H1 (cell line): ENCODE measurements around the gene COL20A1. TPM values are rescaled to one million over a fixed set of nuclear protein-coding genes. Genes with fewer than 3 reads are reported as not detected.

Source experiments
- BACH1 ChIP-seq: IDR thresholded peaks from 2 replicates; pipeline ENCODE4 v1.6.1; 2012; ENCODE audit warnings: low read length, improper control_type of control experiment
- CHD1 ChIP-seq: IDR thresholded peaks from 2 replicates; pipeline ENCODE4 v1.6.1; 2012; ENCODE audit warnings: low read depth, low read length, improper control_type of control experiment
- CTBP2 ChIP-seq: IDR thresholded peaks from 2 replicates; pipeline ENCODE4 v1.7.0; 2011; ENCODE audit warnings: borderline replicate concordance, mild to moderate bottlenecking, moderate library complexity, mixed read lengths, low read length; ENCODE audit not compliant: insufficient read depth, insufficient read length
- FOSL1 ChIP-seq: IDR thresholded peaks from 2 replicates; pipeline ENCODE4 v1.6.1; 2011; ENCODE audit warnings: mild to moderate bottlenecking, low read depth, low read length, moderate library complexity; ENCODE audit not compliant: insufficient read depth
- HDAC2 ChIP-seq, 2 experiments: fragments of 300-600 bp in 1 of 2; sonication (generic) in 1 of 2; IDR thresholded peaks; 2 replicates each; pipeline ENCODE4 v1.6.1; 2011 to 2012; ENCODE audit warnings: low read depth in 2 of 2, low read length in 2 of 2, mild to moderate bottlenecking in 2 of 2, moderate library complexity in 2 of 2, borderline replicate concordance in 1 of 2, inconsistent platforms in 1 of 2
- KDM4A ChIP-seq: IDR thresholded peaks from one replicate; pipeline ENCODE4 v1.7.1; 2012; ENCODE audit warnings: low read depth, mild to moderate bottlenecking, moderate library complexity, low read length, inconsistent platforms; ENCODE audit not compliant: severe bottlenecking
- KDM5A ChIP-seq: fragments of 200-600 bp; IDR thresholded peaks from 2 replicates; pipeline ENCODE4 v1.7.1; 2012; ENCODE audit warnings: mild to moderate bottlenecking, low read length, inconsistent platforms, mixed read lengths
- MAX ChIP-seq: IDR thresholded peaks from 2 replicates; pipeline ENCODE4 v1.6.1; 2012; ENCODE audit warnings: inconsistent platforms
- RBBP5 ChIP-seq: IDR thresholded peaks from 2 replicates; pipeline ENCODE4 v1.7.1; 2012; ENCODE audit warnings: low read depth, mild to moderate bottlenecking, inconsistent platforms, low read length, moderate library complexity, borderline replicate concordance
- polyA plus RNA-seq, 7 experiments: library from polyadenylated mRNA; depleted of rRNA in 3 of 7; stranded (reverse) in 5 of 7; unstranded in 2 of 7; fragments of >200 nt in 5 of 7; fragments of 200-250 nt in 2 of 7; gene quantifications; 1 replicate in 5 of 7; 2 replicates in 1 of 7; 4 replicates in 1 of 7; pipeline versions ENCODE4 v1.2.1 to v1.2.3, GENCODE V29; 2011 to 2013; ENCODE audit warnings: missing spikeins in 2 of 7, mixed read lengths in 2 of 7
- total RNA-seq: library from RNA; stranded (reverse); fragmentation: NEBNext Ultra II Directional; extraction: Animal tissue kit (Norgen Biotek cat#: 25700); gene quantifications from 2 replicates; pipeline ENCODE4 v1.2.1, GENCODE V29; 2021

Gene COL20A1
- total and polyA plus RNA-seq, 2 of the 8 experiments (the other 6 are each of a cell fraction or from before 2014, with no cell fraction given), result 0.19 to 0.21 TPM

- TF ChIP-seq CTBP2 (no peak), BACH1 (no peak), CHD1 (no peak), KDM4A (no peak), HDAC2 (IDR thresholded peaks at IDR 0.05; ENCODE audit: borderline replicate concordance in 1 of 2, low read depth in 2 of 2, low read length in 2 of 2) (no peak), RBBP5 (no peak), KDM5A (no peak), FOSL1 (no peak), MAX (no peak)
Measured at GRCh38 chr20:63366390-63367365, 73.7 kb downstream of the COL20A1 start (continued).
